Aortic smooth muscle cell (primary cell): ENCODE data around the gene PRLR. TPM values are rescaled to one million over a fixed set of nuclear protein-coding genes. Genes with fewer than 3 reads are reported as not detected.

Source experiments
- total RNA-seq: library from RNA; depleted of rRNA; stranded (reverse); fragments of >200 nt; gene quantifications from 2 replicates; pipeline ENCODE4 v1.2.3, GENCODE V29; 2014

PRLR gene
- under 0.01 and 0.26 TPM in 2 replicates for total RNA-seq

DNA sequence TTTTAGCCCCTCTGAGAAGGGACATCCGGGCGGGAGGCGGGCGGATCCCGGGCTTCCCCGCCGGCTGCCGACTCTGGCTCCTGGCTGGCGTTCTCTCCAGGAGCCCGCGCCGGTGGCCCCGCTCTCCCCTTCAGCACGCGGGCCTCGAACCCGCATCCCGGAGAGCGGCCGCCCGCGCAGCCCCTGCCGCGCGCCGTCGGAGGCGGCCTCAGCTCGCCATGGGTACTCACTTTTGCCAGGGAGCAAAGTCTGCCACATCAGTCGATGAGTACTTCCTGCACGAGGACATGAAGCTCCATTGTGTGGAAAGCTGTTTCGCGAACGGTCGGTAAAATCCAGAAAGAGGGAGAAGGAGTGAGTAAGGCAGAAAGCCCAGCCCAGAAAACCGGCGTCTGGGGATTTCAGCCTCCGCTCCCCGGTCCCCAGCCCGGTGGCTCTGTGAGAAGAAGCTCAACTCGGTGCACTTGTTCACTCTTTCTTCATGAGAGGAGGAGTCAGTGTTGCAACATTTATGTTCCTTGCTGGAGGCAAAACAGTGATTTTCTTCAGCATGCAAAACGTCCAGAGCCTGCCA is at the start of gene PRLR:
Gene PRLR (minus strand): TSS at position 450 of the 574 bp plus-strand sequence. CDS start 140,867 bp downstream, outside the sequence.

DNA sequence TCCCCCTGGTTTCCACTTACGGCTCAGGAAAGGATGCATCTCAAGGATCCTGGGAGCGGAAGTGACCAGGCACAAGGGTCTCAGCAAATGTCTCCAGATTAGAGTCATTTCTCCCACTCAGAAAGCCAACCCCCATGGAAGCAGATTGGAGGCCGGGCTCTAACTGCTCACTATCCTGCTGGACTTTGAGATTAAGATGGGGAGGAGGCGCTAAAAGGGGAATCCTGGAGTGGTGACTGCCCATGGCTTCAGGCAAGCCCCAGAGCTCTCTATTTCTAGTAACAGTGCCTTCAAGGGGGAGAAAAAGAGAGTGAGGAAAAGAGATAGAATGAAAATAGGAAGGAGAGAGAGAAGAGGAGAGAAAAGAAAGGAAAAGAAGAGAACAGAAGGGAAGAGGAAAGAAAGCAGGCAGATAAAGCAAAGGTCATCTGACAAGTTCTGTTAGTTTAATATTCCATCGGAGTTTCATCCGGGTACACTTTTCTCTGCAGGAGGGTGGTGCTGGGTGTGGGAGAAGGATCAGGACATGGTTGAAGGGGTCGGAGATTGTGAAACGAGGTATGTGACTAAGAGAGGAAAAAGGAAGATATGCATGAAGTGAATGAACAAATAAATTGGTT is 182.4 kb downstream of the PRLR start, which contains the start of gene AGXT2:
Gene AGXT2 (minus strand): TSS at position 165 of the 620 bp plus-strand sequence. CDS start 57 bp downstream, at position 108.

Other genes starting within 250 kb of the PRLR start
- gene AGXT2, start 182.5 kb downstream of the PRLR start, total RNA-seq: not detected in 2 replicates